Transverse colon (tissue), 4 donors: Measurements from ENCODE around the gene CKB.

ENCODE experiments used
- CTCF ChIP-seq, 5 experiments: fragments of 200-600 bp in 3 of 5; fragments of 450-650 bp in 2 of 5; sonication (generic) in 3 of 5; IDR thresholded peaks; 1 replicate in 2 of 5; 2 replicates in 3 of 5; pipeline ENCODE4 v1.5.1; 2016 to 2017; ENCODE audit warnings: antibody characterized with exemption in 5 of 5, inconsistent platforms in 3 of 5, mild to moderate bottlenecking in 2 of 5, moderate library complexity in 1 of 5
- EP300 ChIP-seq: sonication (generic); formaldehyde crosslinking; IDR thresholded peaks from one replicate; pipeline ENCODE4 v1.6.1; 2017; ENCODE audit warnings: antibody characterized with exemption, low read depth
- POLR2A ChIP-seq: fragments of 450-650 bp; IDR thresholded peaks from one replicate; pipeline ENCODE4 v1.6.1; 2016; ENCODE audit warnings: antibody characterized with exemption, mild to moderate bottlenecking, moderate library complexity
- POLR2AphosphoS5 ChIP-seq, 3 donors: sonication (generic); formaldehyde crosslinking; IDR thresholded peaks; one replicate each; pipeline ENCODE4 v1.6.1; 2016; ENCODE audit warnings: antibody characterized with exemption in 3 of 3

- TF ChIP-seq CTCF (IDR thresholded peaks at IDR 0.05) (no peak), POLR2AphosphoS5 (IDR thresholded peaks at IDR 0.05) (no peak), EP300 (no peak), POLR2A (no peak)
These were observed 13.9 kb downstream of the CKB start for GRCh38 chr14:103508521-103509329.
